ENCODE measurements around the gene RIPK3. TPM values are rescaled to one million over a fixed set of nuclear protein-coding genes. Genes with fewer than 3 reads are reported as not detected.
A peak's percentile ranks its signal among the peaks of the same experiment; 100 is the strongest.

Gene RIPK3
- total RNA-seq, 1 donor from 2014 or later, result 0.62 TPM

- Mint-ChIP-seq H3K27me3 (no peaks in the 10 kb centered on the region), H3K9me3 (ENCODE audit: low read depth) (no peaks in the 10 kb centered on the region), H3K36me3 (ENCODE audit: insufficient read depth) (peaks cover 11% of the 10 kb centered on the region), H3K27ac (peak within 1 kb of the TSS; percentile 73), H3K4me3 (ENCODE audit: low read depth) (peak within 1 kb of the TSS; percentile 36), H3K4me1 (ENCODE audit: low read depth) (peaks cover 15% of the 10 kb centered on the region)
- peak; percentile 55 for DNase-seq (ENCODE audit: low spot score, unreplicated experiment)
- peak; percentile 98 for TF ChIP-seq CTCF (IDR thresholded peaks at IDR 0.05; ENCODE audit: unreplicated experiment)
Measured at GRCh38 chr14:24307575-24308341, 32.0 kb downstream of the RIPK3 start, which contains the start of gene CIDEB. Gene CIDEB, minus strand, starts transcription at chr14:24307977. Its CDS starts 119 bp downstream, at chr14:24307858.

GRCh38 chr14:24307156-24307574 lies 32.6 kb downstream of the RIPK3 start:
- peaks cover 11% of the 10 kb centered on the region for H3K36me3 Mint-ChIP-seq (ENCODE audit: insufficient read depth)
- H3K4me1 Mint-ChIP-seq (ENCODE audit: low read depth), result peaks cover 15% of the 10 kb centered on the region
- peak overlapping the region; percentile 73 for H3K27ac Mint-ChIP-seq
- no peak for TF ChIP-seq CTCF (IDR thresholded peaks at IDR 0.05; ENCODE audit: unreplicated experiment)
- no peaks in the 10 kb centered on the region for H3K27me3 Mint-ChIP-seq
- no peak for DNase-seq (ENCODE audit: low spot score, unreplicated experiment)
- no peaks in the 10 kb centered on the region for H3K9me3 Mint-ChIP-seq (ENCODE audit: low read depth)
- H3K4me3 Mint-ChIP-seq (ENCODE audit: low read depth), result peak overlapping the region; percentile 36

GRCh38 chr14:24304019-24304387 lies 35.8 kb downstream of the RIPK3 start:
- Mint-ChIP-seq H3K27me3 (no peaks in the 10 kb centered on the region), H3K36me3 (ENCODE audit: insufficient read depth) (peaks cover 11% of the 10 kb centered on the region), H3K4me3 (ENCODE audit: low read depth) (no peak overlapping the region), H3K4me1 (ENCODE audit: low read depth) (peaks cover 26% of the 10 kb centered on the region), H3K9me3 (ENCODE audit: low read depth) (no peaks in the 10 kb centered on the region), H3K27ac (no peak overlapping the region)
- DNase-seq (ENCODE audit: low spot score, unreplicated experiment), result no peak
- TF ChIP-seq CTCF (IDR thresholded peaks at IDR 0.05; ENCODE audit: unreplicated experiment), result no peak

GRCh38 chr14:24300326-24300980 lies 39.3 kb downstream of the RIPK3 start:
- Mint-ChIP-seq H3K4me1 (ENCODE audit: low read depth) (peaks cover 21% of the 10 kb centered on the region), H3K27me3 (no peaks in the 10 kb centered on the region), H3K9me3 (ENCODE audit: low read depth) (no peaks in the 10 kb centered on the region), H3K36me3 (ENCODE audit: insufficient read depth) (peaks cover 13% of the 10 kb centered on the region), H3K4me3 (ENCODE audit: low read depth) (peak overlapping the region; percentile 92), H3K27ac (peak overlapping the region; percentile 82)
- DNase-seq (ENCODE audit: low spot score, unreplicated experiment), result no peak
- TF ChIP-seq CTCF (IDR thresholded peaks at IDR 0.05; ENCODE audit: unreplicated experiment), result no peak

GRCh38 chr14:24299255-24300191 lies 40.3 kb downstream of the RIPK3 start, which contains the start of the genes DHRS1 and NOP9:
Gene DHRS1, minus strand, starts transcription at chr14:24299780. Its CDS starts 674 bp downstream, at chr14:24299106.
Gene NOP9, plus strand, starts transcription at chr14:24299850. Its CDS starts 105 bp downstream, at chr14:24299955.
- H3K9me3 Mint-ChIP-seq (ENCODE audit: low read depth), result no peaks in the 10 kb centered on the region
- peaks cover 9% of the 10 kb centered on the region for H3K36me3 Mint-ChIP-seq (ENCODE audit: insufficient read depth)
- peak within 1 kb of the TSS; percentile 97 for H3K27ac Mint-ChIP-seq
- DNase-seq (ENCODE audit: low spot score, unreplicated experiment), result peak; percentile 88
- peaks cover 21% of the 10 kb centered on the region for H3K4me1 Mint-ChIP-seq (ENCODE audit: low read depth)
- H3K4me3 Mint-ChIP-seq (ENCODE audit: low read depth), result peak within 1 kb of the TSS; percentile 92
- H3K27me3 Mint-ChIP-seq, result no peaks in the 10 kb centered on the region
- no peak for TF ChIP-seq CTCF (IDR thresholded peaks at IDR 0.05; ENCODE audit: unreplicated experiment)

All from progenitor cell of endocrine pancreas (in vitro differentiated cells).